SK-N-SH (cell line): Measurements from ENCODE around the gene NPVF. TPM values are rescaled to one million over a fixed set of nuclear protein-coding genes. Genes with fewer than 3 reads are reported as not detected.

Source experiments
- CTCF ChIA-PET: fragments of 300-600, 350-600 bp; formaldehyde crosslinking; extraction: SDS; loops from one replicate; lab custom pipeline; 2021; lab: Yijun Ruan, JAX
- POLR2A ChIA-PET: fragments of 350-600 bp; sonication (Branson Sonifier 250); formaldehyde crosslinking; extraction: SDS; loops from one replicate; lab custom pipeline; 2020; ENCODE audit warnings: antibody characterized with exemption, inconsistent platforms; lab: Yijun Ruan, JAX
- DNase-seq: peaks from one replicate; pipeline ENCODE4 v3.0.0; 2012
- H2AFZ ChIP-seq: fragments of 200-600 bp; sonication (generic); 2 replicates; pipeline ENCODE4 v1.8.1; 2016; ENCODE audit warnings: antibody characterized with exemption, mild to moderate bottlenecking, low read depth
- H3F3A ChIP-seq: fragments of 200-600 bp; sonication (generic); replicated peaks from 2 replicates; pipeline ENCODE3; 2016; ENCODE audit warnings: antibody characterized with exemption, mild to moderate bottlenecking; ENCODE audit not compliant: insufficient read depth
- H3K27ac ChIP-seq, 2 experiments: fragments of 200-500 bp in 1 of 2; fragments of 200-600 bp in 1 of 2; sonication (Bioruptor generic) in 1 of 2; sonication (generic), shearing (Covaris generic) in 1 of 2; 2 replicates each; pipeline versions ENCODE4 v1.5.1 to v1.6.1; 2014 to 2016; ENCODE audit warnings: low read depth in 2 of 2, inconsistent platforms in 1 of 2, low read length in 1 of 2, mild to moderate bottlenecking in 1 of 2, mixed read lengths in 1 of 2
- H3K27me3 ChIP-seq: fragments of 200-600 bp; sonication (generic), shearing (Covaris generic); 2 replicates; pipeline ENCODE4 v1.6.1; 2016; ENCODE audit warnings: mixed run types; ENCODE audit not compliant: insufficient read depth
- H3K36me3 ChIP-seq, 2 experiments: fragments of 200-500 bp in 1 of 2; fragments of 200-600 bp in 1 of 2; sonication (Bioruptor generic) in 1 of 2; sonication (generic) in 1 of 2; replicated peaks in 1 of 2; 2 replicates each; pipeline versions ENCODE3 to v1.5.1; 2014 to 2016; ENCODE audit warnings: low read length in 1 of 2, mild to moderate bottlenecking in 1 of 2; ENCODE audit not compliant: insufficient read depth in 2 of 2, control insufficient read depth in 1 of 2
- H3K4me1 ChIP-seq, 2 experiments: fragments of 200-500 bp in 1 of 2; fragments of 200-600 bp in 1 of 2; sonication (Bioruptor generic) in 1 of 2; sonication (generic), shearing (Covaris generic) in 1 of 2; 2 replicates each; pipeline versions ENCODE4 v1.5.1 to v1.6.1; 2014 to 2016; ENCODE audit warnings: low read depth in 1 of 2, low read length in 1 of 2, mixed run types in 1 of 2; ENCODE audit not compliant: insufficient read depth in 2 of 2, control insufficient read depth in 1 of 2
- H3K4me2 ChIP-seq: fragments of 200-600 bp; sonication (generic), shearing (Covaris generic); 2 replicates; pipeline ENCODE4 v1.6.1; 2017; ENCODE audit warnings: mixed run types
- H3K4me3 ChIP-seq, 2 experiments: fragments of 200-500 bp in 1 of 2; fragments of 200-600 bp in 1 of 2; sonication (Bioruptor generic) in 1 of 2; sonication (generic), shearing (Covaris generic) in 1 of 2; 2 replicates each; pipeline versions ENCODE4 v1.5.1 to v1.8.1; 2014 to 2016; ENCODE audit warnings: low read depth in 2 of 2, inconsistent platforms in 1 of 2, low read length in 1 of 2, mild to moderate bottlenecking in 1 of 2, mixed read lengths in 1 of 2, moderate library complexity in 1 of 2
- H3K79me2 ChIP-seq: fragments of 200-600 bp; sonication (generic); 2 replicates; pipeline ENCODE4 v1.8.1; 2017; ENCODE audit warnings: mild to moderate bottlenecking; ENCODE audit not compliant: insufficient read depth
- H3K9ac ChIP-seq: fragments of 200-600 bp; sonication (generic); 2 replicates; pipeline ENCODE4 v1.6.1; 2017; ENCODE audit warnings: mixed run types
- H3K9me2 ChIP-seq: fragments of 200-600 bp; sonication (generic); 2 replicates; pipeline ENCODE4 v1.6.1; 2017; ENCODE audit warnings: mixed run types
- H3K9me3 ChIP-seq: fragments of 200-600 bp; sonication (generic); 2 replicates; pipeline ENCODE4 v1.6.1; 2017; ENCODE audit warnings: mixed run types, mild to moderate bottlenecking, moderate library complexity
- H4K20me1 ChIP-seq: fragments of 200-600 bp; sonication (generic); 2 replicates; pipeline ENCODE4 v1.6.1; 2017; ENCODE audit warnings: mild to moderate bottlenecking, mixed run types; ENCODE audit not compliant: insufficient read depth
- ELF1 ChIP-seq: IDR thresholded peaks from 2 replicates; pipeline ENCODE4 v1.4.0; 2012
- GABPA ChIP-seq: IDR thresholded peaks from 2 replicates; pipeline ENCODE4 v1.4.0; 2012; ENCODE audit warnings: low read depth, mild to moderate bottlenecking
- MXI1 ChIP-seq: IDR thresholded peaks from 2 replicates; pipeline ENCODE4 v1.6.1; 2012; ENCODE audit warnings: mild to moderate bottlenecking, low read depth, low read length, improper control_type of control experiment
- NFIC ChIP-seq: IDR thresholded peaks from 2 replicates; pipeline ENCODE4 v1.4.0; 2012; ENCODE audit warnings: borderline replicate concordance
- NRF1 ChIP-seq: IDR thresholded peaks from 2 replicates; pipeline ENCODE4 v1.6.1; 2012; ENCODE audit warnings: low read depth, mild to moderate bottlenecking, low read length
- PBX3 ChIP-seq: IDR thresholded peaks from 2 replicates; pipeline ENCODE4; 2012
- RAD21 ChIP-seq: IDR thresholded peaks from 2 replicates; pipeline ENCODE4 v1.6.1; 2012; ENCODE audit warnings: mild to moderate bottlenecking, low read length
- RCOR1 ChIP-seq: fragments of 150-350 bp; IDR thresholded peaks from 2 replicates; pipeline ENCODE4 v1.6.1; 2017; ENCODE audit warnings: antibody characterized with exemption, low read length
- REST ChIP-seq: IDR thresholded peaks from 2 replicates; pipeline ENCODE4 v1.6.1; 2012; ENCODE audit warnings: mild to moderate bottlenecking, low read depth, low read length, moderate library complexity
- TAF1 ChIP-seq: IDR thresholded peaks from 2 replicates; pipeline ENCODE4 v1.6.1; 2012; ENCODE audit warnings: low read depth, mild to moderate bottlenecking, low read length, moderate library complexity, borderline replicate concordance
- TCF12 ChIP-seq: IDR thresholded peaks from 2 replicates; pipeline ENCODE4 v1.4.0; 2012
- WGBS: methylation state at CpG from one replicate; pipeline ENCODE4 v1.1.6; 2017; ENCODE audit warnings: low lambda C conversion rate; 5-methylcytosine and 5-hydroxymethylcytosine counted together
- polyA plus RNA-seq, 3 experiments: library from polyadenylated mRNA; depleted of rRNA; stranded (reverse); fragments of >200 nt; gene quantifications; 2 replicates each; pipeline ENCODE4 v1.2.3, GENCODE V29; 2012
- TF ChIP-seq, protein P1 (sequence below): fragments of 200-600 bp; sonication (generic); IDR thresholded peaks from 2 replicates; pipeline ENCODE4 v1.6.1; 2017; ENCODE audit warnings: antibody characterized with exemption, mild to moderate bottlenecking, moderate library complexity
- TF ChIP-seq, protein P2 (sequence below): IDR thresholded peaks from 2 replicates; pipeline ENCODE4 v1.4.0; 2012; ENCODE audit warnings: low read depth

The NPVF gene
- polyA plus RNA-seq, 1 of the 3 experiments (the other 2 are of a cell fraction): not detected

DNA sequence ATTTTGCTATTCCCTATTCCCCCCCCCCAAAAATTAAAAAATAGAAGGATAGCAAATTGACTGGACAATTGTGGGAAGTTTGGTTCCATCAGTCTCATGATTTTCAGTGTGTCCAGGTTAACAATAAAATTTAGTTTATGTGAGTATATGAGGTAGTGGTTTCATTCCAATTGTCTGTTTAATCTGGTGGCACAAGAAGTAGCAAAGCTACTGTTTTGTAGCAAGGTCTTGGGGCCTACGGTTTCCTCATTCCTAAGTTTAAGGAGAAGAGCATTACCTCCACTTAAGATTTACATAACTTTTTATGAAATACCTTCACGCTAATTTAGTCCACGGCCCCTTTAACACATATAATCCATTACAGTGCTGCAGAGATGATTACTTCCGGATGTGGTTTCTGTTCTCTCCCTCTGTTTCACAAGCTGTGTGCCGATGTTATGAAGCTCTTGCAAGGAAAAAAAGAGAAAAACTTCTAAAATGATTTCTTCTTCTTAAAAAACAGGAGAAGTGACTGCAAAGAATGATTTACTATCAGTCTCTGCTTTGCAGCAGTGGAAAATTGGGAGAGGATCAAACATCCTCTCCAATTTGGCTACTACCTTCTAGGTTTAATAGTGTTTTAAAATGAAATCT, 32.7 kb upstream of the NPVF start:
- no peaks in the 10 kb centered on the region for H3K9me2 ChIP-seq
- WGBS: 49% methylated on average over 4 of the region's 5 CpGs
- no peak overlapping the region for H3K27ac ChIP-seq
- CTCF ChIA-PET: interaction anchor here (1.4 to 15.9 kb wide), 9 partner anchors 12 to 594 kb away, joined by 3 to 526 read pairs (median 23); no protein-coding TSS in a partner anchor
- H3K4me2 ChIP-seq: no peak overlapping the region
- H3K79me2 ChIP-seq: no peaks in the 10 kb centered on the region
- POLR2A ChIA-PET: no interaction called here
- peaks cover 11% of the 10 kb centered on the region; the same call in 1 of the 2 replicates for H3K27me3 ChIP-seq
- no peak overlapping the region for H2AFZ ChIP-seq
- H3K9ac ChIP-seq: no peak overlapping the region
- H3K9me3 ChIP-seq: no peaks in the 10 kb centered on the region
- no peaks in the 10 kb centered on the region for H4K20me1 ChIP-seq
- H3K36me3 ChIP-seq: no peaks in the 10 kb centered on the region
- no peak for TF ChIP-seq RAD21
- no peak for TF ChIP-seq TAF1
- no peak for TF ChIP-seq RCOR1
- TF ChIP-seq, protein P1, sequence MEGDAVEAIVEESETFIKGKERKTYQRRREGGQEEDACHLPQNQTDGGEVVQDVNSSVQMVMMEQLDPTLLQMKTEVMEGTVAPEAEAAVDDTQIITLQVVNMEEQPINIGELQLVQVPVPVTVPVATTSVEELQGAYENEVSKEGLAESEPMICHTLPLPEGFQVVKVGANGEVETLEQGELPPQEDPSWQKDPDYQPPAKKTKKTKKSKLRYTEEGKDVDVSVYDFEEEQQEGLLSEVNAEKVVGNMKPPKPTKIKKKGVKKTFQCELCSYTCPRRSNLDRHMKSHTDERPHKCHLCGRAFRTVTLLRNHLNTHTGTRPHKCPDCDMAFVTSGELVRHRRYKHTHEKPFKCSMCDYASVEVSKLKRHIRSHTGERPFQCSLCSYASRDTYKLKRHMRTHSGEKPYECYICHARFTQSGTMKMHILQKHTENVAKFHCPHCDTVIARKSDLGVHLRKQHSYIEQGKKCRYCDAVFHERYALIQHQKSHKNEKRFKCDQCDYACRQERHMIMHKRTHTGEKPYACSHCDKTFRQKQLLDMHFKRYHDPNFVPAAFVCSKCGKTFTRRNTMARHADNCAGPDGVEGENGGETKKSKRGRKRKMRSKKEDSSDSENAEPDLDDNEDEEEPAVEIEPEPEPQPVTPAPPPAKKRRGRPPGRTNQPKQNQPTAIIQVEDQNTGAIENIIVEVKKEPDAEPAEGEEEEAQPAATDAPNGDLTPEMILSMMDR: no peak
- TF ChIP-seq TCF12: no peak
- TF ChIP-seq GABPA: no peak
- TF ChIP-seq, protein P2, sequence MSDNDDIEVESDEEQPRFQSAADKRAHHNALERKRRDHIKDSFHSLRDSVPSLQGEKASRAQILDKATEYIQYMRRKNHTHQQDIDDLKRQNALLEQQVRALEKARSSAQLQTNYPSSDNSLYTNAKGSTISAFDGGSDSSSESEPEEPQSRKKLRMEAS: no peak
- TF ChIP-seq ELF1: no peak
- TF ChIP-seq NRF1: no peak
- TF ChIP-seq PBX3: no peak
- no peak for TF ChIP-seq MXI1
- no peak for TF ChIP-seq NFIC
- TF ChIP-seq REST: no peak
- H3K4me3 ChIP-seq: no peak overlapping the region
- DNase-seq: no peak
- H3F3A ChIP-seq: no peaks in the 10 kb centered on the region
- H3K4me1 ChIP-seq: peaks cover 0 to 4% of the 10 kb centered on the region in 2 experiments; a peak in 2 of 4 replicates
